ENCODE measurements around the gene SKI. TPM values are rescaled to one million over a fixed set of nuclear protein-coding genes. Genes with fewer than 3 reads are reported as not detected.
A peak's percentile ranks its signal among the peaks of the same experiment; 100 is the strongest.

The SKI gene
- total and polyA plus RNA-seq, 7 donors = 7.7 to 32.1 (median 21.4) TPM

DNA sequence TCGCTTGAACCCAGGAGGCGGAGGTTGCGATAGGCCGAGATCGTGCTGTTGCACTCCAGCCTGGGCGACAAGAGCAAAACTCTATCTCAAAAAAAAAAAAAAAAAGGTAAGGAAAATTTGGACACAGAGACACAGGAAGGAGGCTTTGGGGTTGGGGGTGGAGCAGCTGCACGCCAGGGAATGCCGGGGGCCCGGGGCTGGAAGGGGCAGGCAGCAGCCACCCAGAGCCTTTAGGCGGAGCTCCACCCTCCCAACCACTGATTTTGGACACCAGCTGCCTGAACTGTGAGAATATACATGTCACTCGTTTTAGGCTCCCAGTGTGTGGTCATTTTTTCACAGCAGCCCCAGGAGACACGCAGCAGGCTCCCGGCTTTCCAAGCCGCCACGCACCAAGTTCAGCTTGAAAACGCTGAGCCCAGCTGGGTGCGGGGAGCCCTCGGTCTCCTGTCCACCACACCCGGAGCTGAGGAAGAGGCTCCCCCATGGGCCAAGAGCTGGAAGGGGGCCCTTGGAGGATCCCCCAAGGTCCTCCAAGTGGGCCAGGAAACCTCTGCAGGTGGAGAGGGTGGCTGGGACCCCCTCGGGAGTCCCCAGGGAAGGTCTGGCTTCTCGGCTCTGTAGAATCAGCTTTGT is 27.7 kb upstream of the SKI start:
- no peak for DNase-seq
- intact Hi-C loops (cut with DNase I) = no loop called here
- Histone ChIP-seq H3K4me1 (peaks cover 24% of the 10 kb centered on the region), H3K27me3 (ENCODE audit: insufficient read depth in 3 of 3, low read length in 2 of 3) (no peaks in the 10 kb centered on the region), H3K9me3 (no peaks in the 10 kb centered on the region), H3K4me3 (peak overlapping the region; percentile 70), H3K36me3 (ENCODE audit: insufficient read depth in 1 of 2, low read depth in 1 of 2) (no peaks in the 10 kb centered on the region), H3K27ac (no peak overlapping the region)
- no peak for ATAC-seq
- WGBS, 3 donors = 62 to 73% (median 70%) methylated on average over 20 to 21 of the region's 21 CpGs
- TF ChIP-seq, protein P1, sequence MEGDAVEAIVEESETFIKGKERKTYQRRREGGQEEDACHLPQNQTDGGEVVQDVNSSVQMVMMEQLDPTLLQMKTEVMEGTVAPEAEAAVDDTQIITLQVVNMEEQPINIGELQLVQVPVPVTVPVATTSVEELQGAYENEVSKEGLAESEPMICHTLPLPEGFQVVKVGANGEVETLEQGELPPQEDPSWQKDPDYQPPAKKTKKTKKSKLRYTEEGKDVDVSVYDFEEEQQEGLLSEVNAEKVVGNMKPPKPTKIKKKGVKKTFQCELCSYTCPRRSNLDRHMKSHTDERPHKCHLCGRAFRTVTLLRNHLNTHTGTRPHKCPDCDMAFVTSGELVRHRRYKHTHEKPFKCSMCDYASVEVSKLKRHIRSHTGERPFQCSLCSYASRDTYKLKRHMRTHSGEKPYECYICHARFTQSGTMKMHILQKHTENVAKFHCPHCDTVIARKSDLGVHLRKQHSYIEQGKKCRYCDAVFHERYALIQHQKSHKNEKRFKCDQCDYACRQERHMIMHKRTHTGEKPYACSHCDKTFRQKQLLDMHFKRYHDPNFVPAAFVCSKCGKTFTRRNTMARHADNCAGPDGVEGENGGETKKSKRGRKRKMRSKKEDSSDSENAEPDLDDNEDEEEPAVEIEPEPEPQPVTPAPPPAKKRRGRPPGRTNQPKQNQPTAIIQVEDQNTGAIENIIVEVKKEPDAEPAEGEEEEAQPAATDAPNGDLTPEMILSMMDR (IDR thresholded peaks at IDR 0.05) = no peak

DNA sequence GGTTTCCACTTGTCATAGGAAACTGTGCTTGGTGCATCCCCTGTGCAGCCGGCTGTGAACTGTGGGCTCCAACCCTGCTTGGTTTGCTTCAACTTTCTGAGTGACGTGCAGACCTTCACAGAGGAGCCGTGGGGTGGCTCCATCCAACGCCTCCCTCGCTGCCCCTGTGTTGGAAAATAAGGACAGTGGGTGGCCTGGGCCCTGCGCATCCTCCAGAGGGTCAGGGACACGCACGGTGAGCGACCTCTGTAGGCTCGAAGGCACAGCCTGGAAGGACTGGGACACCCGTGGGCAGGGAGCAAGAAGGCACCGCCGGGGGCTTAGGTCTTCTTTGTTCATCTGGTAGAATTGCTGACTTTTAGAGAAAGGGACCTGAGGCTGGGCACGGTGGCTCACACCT is 27.1 kb upstream of the SKI start:
- TF ChIP-seq, protein P1 (IDR thresholded peaks at IDR 0.05) = no peak
- no peak for DNase-seq
- Histone ChIP-seq H3K27ac (no peak overlapping the region), H3K4me1 (peaks cover 26% of the 10 kb centered on the region), H3K27me3 (ENCODE audit: insufficient read depth in 3 of 3, low read length in 2 of 3) (no peaks in the 10 kb centered on the region), H3K9me3 (no peaks in the 10 kb centered on the region), H3K36me3 (ENCODE audit: insufficient read depth in 1 of 2, low read depth in 1 of 2) (no peaks in the 10 kb centered on the region), H3K4me3 (no peak overlapping the region)
- WGBS, 3 donors = 90 to 96% (median 90%) methylated on average over 14 of the region's 14 CpGs
- ATAC-seq = no peak
- intact Hi-C loops (cut with DNase I) = no loop called here

DNA sequence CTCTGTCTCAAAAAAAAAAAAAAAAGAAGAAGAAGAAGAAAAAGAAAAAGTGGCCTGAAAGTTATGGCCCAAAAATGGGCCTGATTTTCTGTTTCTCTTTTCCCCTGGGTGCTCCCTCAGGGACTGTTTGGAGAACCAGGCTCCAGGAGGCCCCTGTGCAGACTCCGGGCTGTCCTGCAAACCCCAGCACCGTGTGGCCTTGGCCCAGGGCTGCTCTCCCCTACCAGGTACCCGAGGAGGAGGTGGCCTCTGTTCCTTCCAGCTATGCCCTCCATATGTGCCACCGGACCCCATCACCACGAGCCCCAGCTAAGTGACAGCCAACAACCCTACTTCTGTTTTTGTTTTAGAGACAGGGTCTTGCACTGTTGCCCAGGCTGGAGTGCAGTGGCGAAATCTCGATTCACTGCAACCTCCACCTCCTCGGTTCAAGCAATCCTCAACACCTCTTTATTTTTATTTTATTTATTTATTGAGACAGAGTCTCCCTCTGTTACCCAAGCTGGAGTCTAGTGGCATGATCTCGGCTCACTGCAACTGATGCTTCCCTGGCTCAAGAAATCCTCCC is 26.0 kb upstream of the SKI start:
- Histone ChIP-seq H3K27me3 (ENCODE audit: insufficient read depth in 3 of 3, low read length in 2 of 3) (no peaks in the 10 kb centered on the region), H3K27ac (no peak overlapping the region), H3K4me1 (peaks cover 26% of the 10 kb centered on the region), H3K36me3 (ENCODE audit: insufficient read depth in 1 of 2, low read depth in 1 of 2) (no peaks in the 10 kb centered on the region), H3K4me3 (no peak overlapping the region), H3K9me3 (no peaks in the 10 kb centered on the region)
- no peak for ATAC-seq
- 87 to 92% (median 90%) methylated on average over 9 of the region's 9 CpGs for WGBS, 3 donors
- intact Hi-C loops (cut with DNase I) = no loop called here
- no peak for DNase-seq
- TF ChIP-seq, protein P1 (IDR thresholded peaks at IDR 0.05) = no peak

DNA sequence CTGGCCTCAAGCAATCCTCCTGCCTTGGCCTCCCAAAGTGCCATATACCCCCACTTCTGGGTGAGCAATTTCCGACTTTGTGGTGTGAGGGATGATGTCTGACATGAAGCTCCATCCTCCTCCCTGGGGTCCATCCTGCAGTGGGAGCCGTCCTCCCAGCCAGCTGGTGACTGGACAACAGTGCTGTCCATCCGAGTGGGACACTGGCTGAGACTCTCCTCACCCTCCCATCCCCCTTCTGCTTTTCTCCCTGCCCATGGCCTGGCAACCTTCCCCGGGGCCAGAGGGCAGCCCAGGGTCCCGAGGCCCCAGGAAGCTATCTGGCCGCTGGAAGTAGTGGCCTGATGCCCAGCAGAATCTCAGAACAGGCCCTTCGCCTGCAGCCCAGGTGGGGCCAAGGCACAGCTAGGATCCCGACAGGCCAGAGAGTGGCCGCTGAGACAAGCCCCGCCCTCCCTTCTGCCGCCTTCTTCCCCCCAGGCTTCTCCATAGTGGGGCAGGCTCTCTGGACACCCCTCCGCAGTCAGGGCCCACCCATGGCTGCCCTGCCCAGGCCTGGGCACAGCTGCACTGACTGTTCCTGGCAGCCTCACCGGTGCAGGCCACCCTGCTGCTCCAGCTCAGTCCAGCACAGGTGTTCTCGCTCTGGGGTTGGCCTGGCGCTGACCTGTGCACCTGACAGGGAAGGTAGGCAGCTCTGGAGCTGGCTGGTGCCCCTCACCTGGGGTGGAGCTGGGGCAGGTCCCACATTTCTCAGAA is 25.1 kb upstream of the SKI start:
- Histone ChIP-seq H3K36me3 (ENCODE audit: insufficient read depth in 1 of 2, low read depth in 1 of 2) (no peaks in the 10 kb centered on the region), H3K27ac (no peak overlapping the region), H3K4me1 (peaks cover 31% of the 10 kb centered on the region), H3K27me3 (ENCODE audit: insufficient read depth in 3 of 3, low read length in 2 of 3) (no peaks in the 10 kb centered on the region), H3K9me3 (no peaks in the 10 kb centered on the region), H3K4me3 (no peak overlapping the region)
- TF ChIP-seq, protein P1 (IDR thresholded peaks at IDR 0.05) = no peak
- DNase-seq = no peak
- intact Hi-C loops (cut with DNase I) = no loop called here
- no peak for ATAC-seq
- WGBS, 3 donors = 80 to 87% (median 84%) methylated on average over 13 to 15 of the region's 15 CpGs
